C4-2B (cell line): Measurements from ENCODE around the gene ZNF254.

Source experiments
- ZFX ChIP-seq: fragments of 450-650 bp; IDR thresholded peaks from 2 replicates; pipeline ENCODE4 v1.6.1; 2017
- TF ChIP-seq, protein P1 (sequence below): fragments of 450-650 bp; conservative IDR thresholded peaks from 2 replicates; pipeline ENCODE4 v1.5.1; 2017; ENCODE audit warnings: mild to moderate bottlenecking

- TF ChIP-seq, protein P1, sequence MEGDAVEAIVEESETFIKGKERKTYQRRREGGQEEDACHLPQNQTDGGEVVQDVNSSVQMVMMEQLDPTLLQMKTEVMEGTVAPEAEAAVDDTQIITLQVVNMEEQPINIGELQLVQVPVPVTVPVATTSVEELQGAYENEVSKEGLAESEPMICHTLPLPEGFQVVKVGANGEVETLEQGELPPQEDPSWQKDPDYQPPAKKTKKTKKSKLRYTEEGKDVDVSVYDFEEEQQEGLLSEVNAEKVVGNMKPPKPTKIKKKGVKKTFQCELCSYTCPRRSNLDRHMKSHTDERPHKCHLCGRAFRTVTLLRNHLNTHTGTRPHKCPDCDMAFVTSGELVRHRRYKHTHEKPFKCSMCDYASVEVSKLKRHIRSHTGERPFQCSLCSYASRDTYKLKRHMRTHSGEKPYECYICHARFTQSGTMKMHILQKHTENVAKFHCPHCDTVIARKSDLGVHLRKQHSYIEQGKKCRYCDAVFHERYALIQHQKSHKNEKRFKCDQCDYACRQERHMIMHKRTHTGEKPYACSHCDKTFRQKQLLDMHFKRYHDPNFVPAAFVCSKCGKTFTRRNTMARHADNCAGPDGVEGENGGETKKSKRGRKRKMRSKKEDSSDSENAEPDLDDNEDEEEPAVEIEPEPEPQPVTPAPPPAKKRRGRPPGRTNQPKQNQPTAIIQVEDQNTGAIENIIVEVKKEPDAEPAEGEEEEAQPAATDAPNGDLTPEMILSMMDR: no peak
- TF ChIP-seq ZFX: no peak
Observed at GRCh38 chr19:24048261-24048660, 38.7 kb upstream of the ZNF254 start.
